ENCODE data around the gene IVD. TPM values are rescaled to one million over a fixed set of nuclear protein-coding genes. Genes with fewer than 3 reads are reported as not detected.

Gene IVD
- total RNA-seq, 1 experiment from 2014 or later = 28.6 TPM

- H3K4me3 ChIP-seq (ENCODE audit: insufficient read depth, low read depth, low read length) = no peak overlapping the region
- peaks cover 57% of the 10 kb centered on the region for H3K36me3 ChIP-seq (replicated peaks; ENCODE audit: control insufficient read depth, insufficient read depth, low read length)
- H3K27me3 ChIP-seq (ENCODE audit: control insufficient read depth, insufficient read depth, low read length) = no peaks in the 10 kb centered on the region
- no peak for DNase-seq
Measured at GRCh38 chr15:40388941-40389823, 16.4 kb upstream of the IVD start.

- Histone ChIP-seq H3K4me3 (ENCODE audit: insufficient read depth, low read depth, low read length) (no peak overlapping the region), H3K36me3 (replicated peaks; ENCODE audit: control insufficient read depth, insufficient read depth, low read length) (peaks cover 54% of the 10 kb centered on the region)
Measured at GRCh38 chr15:40389824-40390595, 15.6 kb upstream of the IVD start.

GRCh38 chr15:40392986-40393948 is 12.3 kb upstream of the IVD start:
- Histone ChIP-seq H3K36me3 (replicated peaks; ENCODE audit: control insufficient read depth, insufficient read depth, low read length) (peaks cover 32% of the 10 kb centered on the region), H3K4me3 (ENCODE audit: insufficient read depth, low read depth, low read length) (no peak overlapping the region), H3K27me3 (ENCODE audit: control insufficient read depth, insufficient read depth, low read length) (no peaks in the 10 kb centered on the region)
- DNase-seq = no peak

More at GRCh38 chr15:40389824-40390595, 15.6 kb upstream of the IVD start:
- no peaks in the 10 kb centered on the region for H3K27me3 ChIP-seq (ENCODE audit: control insufficient read depth, insufficient read depth, low read length)
- no peak for DNase-seq

GRCh38 chr15:40397688-40398412 is 7.7 kb upstream of the IVD start:
- no peak overlapping the region for H3K4me3 ChIP-seq (ENCODE audit: insufficient read depth, low read depth, low read length)
- no peak for DNase-seq
- H3K27me3 ChIP-seq (ENCODE audit: control insufficient read depth, insufficient read depth, low read length) = no peaks in the 10 kb centered on the region
- H3K36me3 ChIP-seq (replicated peaks; ENCODE audit: control insufficient read depth, insufficient read depth, low read length) = peaks cover 10% of the 10 kb centered on the region

- no peak for DNase-seq
- H3K4me3 ChIP-seq (ENCODE audit: insufficient read depth, low read depth, low read length) = no peak overlapping the region
Measured at GRCh38 chr15:40398413-40398873, 7.2 kb upstream of the IVD start.

GRCh38 chr15:40399370-40399769 is 6.2 kb upstream of the IVD start:
- no peak for DNase-seq
- Histone ChIP-seq H3K36me3 (replicated peaks; ENCODE audit: control insufficient read depth, insufficient read depth, low read length) (no peaks in the 10 kb centered on the region), H3K27me3 (ENCODE audit: control insufficient read depth, insufficient read depth, low read length) (no peaks in the 10 kb centered on the region), H3K4me3 (ENCODE audit: insufficient read depth, low read depth, low read length) (no peak overlapping the region)

More at GRCh38 chr15:40398413-40398873, 7.2 kb upstream of the IVD start:
- Histone ChIP-seq H3K27me3 (ENCODE audit: control insufficient read depth, insufficient read depth, low read length) (no peaks in the 10 kb centered on the region), H3K36me3 (replicated peaks; ENCODE audit: control insufficient read depth, insufficient read depth, low read length) (peaks cover 5% of the 10 kb centered on the region)

GRCh38 chr15:40407330-40407990 is 1.9 kb downstream of the IVD start:
- no peak overlapping the region for H3K4me3 ChIP-seq (ENCODE audit: insufficient read depth, low read depth, low read length)
- DNase-seq = no peak
- H3K36me3 ChIP-seq (replicated peaks; ENCODE audit: control insufficient read depth, insufficient read depth, low read length) = peaks cover 37% of the 10 kb centered on the region
- no peaks in the 10 kb centered on the region for H3K27me3 ChIP-seq (ENCODE audit: control insufficient read depth, insufficient read depth, low read length)

- H3K36me3 ChIP-seq (replicated peaks; ENCODE audit: control insufficient read depth, insufficient read depth, low read length) = peaks cover 48% of the 10 kb centered on the region
- H3K27me3 ChIP-seq (ENCODE audit: control insufficient read depth, insufficient read depth, low read length) = no peaks in the 10 kb centered on the region
- DNase-seq = no peak
- H3K4me3 ChIP-seq (ENCODE audit: insufficient read depth, low read depth, low read length) = no peak overlapping the region
Measured at GRCh38 chr15:40409366-40409765, 3.8 kb downstream of the IVD start.

- DNase-seq = no peak
- H3K36me3 ChIP-seq (replicated peaks; ENCODE audit: control insufficient read depth, insufficient read depth, low read length) = peaks cover 57% of the 10 kb centered on the region
- H3K27me3 ChIP-seq (ENCODE audit: control insufficient read depth, insufficient read depth, low read length) = no peaks in the 10 kb centered on the region
- H3K4me3 ChIP-seq (ENCODE audit: insufficient read depth, low read depth, low read length) = no peak overlapping the region
Measured at GRCh38 chr15:40410476-40410875, 4.9 kb downstream of the IVD start.

- no peaks in the 10 kb centered on the region for H3K27me3 ChIP-seq (ENCODE audit: control insufficient read depth, insufficient read depth, low read length)
- H3K4me3 ChIP-seq (ENCODE audit: insufficient read depth, low read depth, low read length) = no peak overlapping the region
- H3K36me3 ChIP-seq (replicated peaks; ENCODE audit: control insufficient read depth, insufficient read depth, low read length) = peaks cover 68% of the 10 kb centered on the region
- no peak for DNase-seq
Measured at GRCh38 chr15:40412095-40412759, 6.6 kb downstream of the IVD start.

GRCh38 chr15:40413036-40413435 is 7.4 kb downstream of the IVD start:
- no peak overlapping the region for H3K4me3 ChIP-seq (ENCODE audit: insufficient read depth, low read depth, low read length)
- no peaks in the 10 kb centered on the region for H3K27me3 ChIP-seq (ENCODE audit: control insufficient read depth, insufficient read depth, low read length)
- H3K36me3 ChIP-seq (replicated peaks; ENCODE audit: control insufficient read depth, insufficient read depth, low read length) = peaks cover 64% of the 10 kb centered on the region
- no peak for DNase-seq

GRCh38 chr15:40414816-40415215 is 9.2 kb downstream of the IVD start:
- Histone ChIP-seq H3K4me3 (ENCODE audit: insufficient read depth, low read depth, low read length) (no peak overlapping the region), H3K36me3 (replicated peaks; ENCODE audit: control insufficient read depth, insufficient read depth, low read length) (peaks cover 60% of the 10 kb centered on the region), H3K27me3 (ENCODE audit: control insufficient read depth, insufficient read depth, low read length) (no peaks in the 10 kb centered on the region)
- no peak for DNase-seq

GRCh38 chr15:40415226-40415625 is 9.6 kb downstream of the IVD start:
- Histone ChIP-seq H3K4me3 (ENCODE audit: insufficient read depth, low read depth, low read length) (no peak overlapping the region), H3K36me3 (replicated peaks; ENCODE audit: control insufficient read depth, insufficient read depth, low read length) (peaks cover 60% of the 10 kb centered on the region), H3K27me3 (ENCODE audit: control insufficient read depth, insufficient read depth, low read length) (no peaks in the 10 kb centered on the region)
- no peak for DNase-seq
